ENCODE data around the gene BRI3BP.
"Not testable (repeated sequence)": the region's sequence is repeated elsewhere in the genome, so short reads cannot be mapped to it uniquely, and the experiment has no call there.

Gene BRI3BP

DNA sequence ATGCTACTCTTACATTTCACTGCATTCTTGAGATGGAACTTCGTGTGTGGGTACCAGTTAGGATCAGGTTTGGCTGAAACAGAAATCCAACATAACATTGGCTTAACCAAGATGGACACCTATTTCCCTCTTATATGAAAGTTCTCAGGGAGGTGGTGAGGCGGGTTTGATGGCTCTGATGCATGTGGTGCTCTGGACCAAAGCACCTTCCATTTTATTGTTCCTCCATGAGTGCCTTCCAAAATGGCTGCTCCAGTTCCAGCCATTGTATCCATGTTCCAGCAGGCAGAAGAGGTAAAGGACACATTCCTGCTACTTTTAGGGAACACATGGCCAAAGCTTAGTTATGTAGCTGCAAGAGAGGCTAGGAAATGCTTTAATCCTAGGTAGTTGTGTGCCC, 29.6 kb downstream of the BRI3BP start:
- TF ChIP-seq, protein P1, sequence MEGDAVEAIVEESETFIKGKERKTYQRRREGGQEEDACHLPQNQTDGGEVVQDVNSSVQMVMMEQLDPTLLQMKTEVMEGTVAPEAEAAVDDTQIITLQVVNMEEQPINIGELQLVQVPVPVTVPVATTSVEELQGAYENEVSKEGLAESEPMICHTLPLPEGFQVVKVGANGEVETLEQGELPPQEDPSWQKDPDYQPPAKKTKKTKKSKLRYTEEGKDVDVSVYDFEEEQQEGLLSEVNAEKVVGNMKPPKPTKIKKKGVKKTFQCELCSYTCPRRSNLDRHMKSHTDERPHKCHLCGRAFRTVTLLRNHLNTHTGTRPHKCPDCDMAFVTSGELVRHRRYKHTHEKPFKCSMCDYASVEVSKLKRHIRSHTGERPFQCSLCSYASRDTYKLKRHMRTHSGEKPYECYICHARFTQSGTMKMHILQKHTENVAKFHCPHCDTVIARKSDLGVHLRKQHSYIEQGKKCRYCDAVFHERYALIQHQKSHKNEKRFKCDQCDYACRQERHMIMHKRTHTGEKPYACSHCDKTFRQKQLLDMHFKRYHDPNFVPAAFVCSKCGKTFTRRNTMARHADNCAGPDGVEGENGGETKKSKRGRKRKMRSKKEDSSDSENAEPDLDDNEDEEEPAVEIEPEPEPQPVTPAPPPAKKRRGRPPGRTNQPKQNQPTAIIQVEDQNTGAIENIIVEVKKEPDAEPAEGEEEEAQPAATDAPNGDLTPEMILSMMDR (IDR thresholded peaks at IDR 0.05; ENCODE audit: extremely low read depth, missing control alignments) = no peak
- DNase-seq (ENCODE audit: low spot score) = no peak

DNA sequence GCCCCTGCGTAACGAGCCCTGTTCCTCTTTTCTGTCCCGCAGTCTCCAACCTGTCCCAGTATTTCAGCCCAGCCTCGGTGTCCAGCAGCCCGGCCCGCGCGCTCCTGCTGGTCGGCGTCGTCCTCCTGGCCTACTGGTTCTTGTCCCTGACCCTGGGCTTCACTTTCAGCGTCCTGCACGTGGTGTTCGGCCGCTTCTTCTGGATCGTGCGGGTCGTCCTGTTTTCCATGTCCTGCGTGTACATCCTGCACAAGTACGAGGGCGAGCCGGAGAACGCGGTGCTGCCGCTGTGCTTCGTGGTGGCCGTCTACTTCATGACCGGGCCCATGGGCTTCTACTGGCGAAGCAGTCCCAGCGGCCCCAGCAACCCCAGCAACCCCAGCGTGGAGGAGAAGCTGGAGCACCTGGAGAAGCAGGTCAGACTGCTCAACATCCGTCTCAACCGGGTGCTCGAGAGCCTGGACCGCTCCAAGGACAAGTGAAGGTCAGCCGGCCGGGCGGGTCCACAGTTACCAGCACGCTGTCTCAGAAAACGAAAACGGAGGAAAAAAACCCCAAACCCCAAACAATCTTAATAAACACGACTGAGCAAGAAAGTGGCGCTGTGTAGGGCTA, 31.6 kb downstream of the BRI3BP start:
- DNase-seq (ENCODE audit: low spot score) = no peak
- TF ChIP-seq, protein P1 (IDR thresholded peaks at IDR 0.05; ENCODE audit: extremely low read depth, missing control alignments) = no peak

DNA sequence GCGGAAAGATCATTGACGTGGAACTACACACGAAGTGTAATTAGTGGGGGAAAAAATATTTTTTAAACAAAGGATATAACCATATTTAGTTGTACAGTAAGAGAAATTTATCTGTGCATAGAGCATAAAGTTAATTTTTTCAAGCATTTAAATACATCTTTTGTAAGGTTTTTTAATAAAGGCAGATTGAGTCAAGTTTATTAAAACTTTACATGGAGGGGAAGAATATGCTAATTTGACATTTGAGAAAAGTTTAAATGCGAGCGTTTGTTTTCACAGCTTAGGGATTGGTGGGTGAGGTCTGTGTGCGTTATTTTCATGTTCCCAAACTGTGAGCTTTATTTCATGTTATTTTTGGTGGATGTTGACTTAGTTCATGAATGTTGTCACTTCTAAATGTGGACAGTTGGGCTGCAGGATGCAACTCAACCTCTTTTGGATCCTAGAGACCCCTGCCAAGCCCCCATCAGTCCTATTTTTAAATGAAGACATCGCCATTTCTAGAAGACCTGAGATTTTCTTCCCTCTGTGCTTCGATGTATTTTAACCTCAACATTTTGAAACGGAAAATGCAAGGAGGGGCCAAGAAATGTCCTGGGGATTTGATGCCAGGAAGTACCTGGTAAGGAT, 32.3 kb downstream of the BRI3BP start:
- TF ChIP-seq, protein P1 (IDR thresholded peaks at IDR 0.05; ENCODE audit: extremely low read depth, missing control alignments) = no peak
- no peak for DNase-seq (ENCODE audit: low spot score)

DNA sequence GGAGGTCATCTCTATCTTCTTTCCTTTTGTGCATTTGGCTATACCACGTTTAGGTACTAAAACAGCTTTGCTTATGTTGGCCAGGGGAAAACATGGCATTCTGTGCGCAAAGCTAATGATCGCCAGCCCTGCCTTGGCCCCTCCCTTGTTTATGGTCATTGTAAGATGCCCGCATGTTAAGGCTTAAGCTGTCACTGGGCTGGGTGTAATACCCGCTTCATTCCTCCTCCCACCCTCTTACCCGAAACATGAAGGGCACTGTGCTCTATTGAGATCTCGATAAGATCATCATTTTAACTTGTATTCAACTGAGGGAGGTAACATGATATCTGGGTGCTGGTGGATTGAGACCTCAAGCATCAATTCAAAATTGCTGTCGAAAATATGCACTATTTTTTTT, 34.7 kb downstream of the BRI3BP start:
- TF ChIP-seq, protein P1 (IDR thresholded peaks at IDR 0.05; ENCODE audit: extremely low read depth, missing control alignments) = no peak
- DNase-seq (ENCODE audit: low spot score) = no peak

DNA sequence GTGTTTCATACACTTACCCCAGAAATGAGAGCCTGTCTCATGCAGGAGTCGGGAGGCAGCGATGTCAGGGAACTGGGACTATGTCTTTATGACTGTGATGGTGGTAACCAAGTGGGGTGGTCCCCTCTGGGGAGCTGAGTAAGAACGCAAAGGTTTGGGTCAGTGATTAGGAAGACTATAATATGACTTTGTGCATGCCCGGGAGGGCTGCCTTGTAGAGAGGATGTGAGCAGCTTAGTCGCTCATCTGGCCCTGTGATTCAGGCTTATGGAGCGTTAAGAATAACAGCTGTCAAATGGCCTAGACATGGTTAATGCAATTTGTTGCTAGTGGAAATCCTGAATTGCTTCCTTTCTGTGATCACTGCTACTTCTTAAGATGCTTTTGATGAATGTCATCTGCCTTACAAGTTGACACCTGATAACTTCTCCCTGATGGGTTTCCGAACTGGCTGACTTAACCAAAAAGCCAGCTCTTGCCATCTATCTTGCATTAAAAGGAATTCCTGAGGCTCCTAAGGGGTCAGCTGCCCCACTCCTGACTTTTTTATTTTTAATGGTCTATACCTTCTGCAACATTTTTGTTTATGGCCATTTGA, 36.4 kb downstream of the BRI3BP start:
- no peak for DNase-seq (ENCODE audit: low spot score)
- TF ChIP-seq, protein P1 (IDR thresholded peaks at IDR 0.05; ENCODE audit: extremely low read depth, missing control alignments) = no peak

DNA sequence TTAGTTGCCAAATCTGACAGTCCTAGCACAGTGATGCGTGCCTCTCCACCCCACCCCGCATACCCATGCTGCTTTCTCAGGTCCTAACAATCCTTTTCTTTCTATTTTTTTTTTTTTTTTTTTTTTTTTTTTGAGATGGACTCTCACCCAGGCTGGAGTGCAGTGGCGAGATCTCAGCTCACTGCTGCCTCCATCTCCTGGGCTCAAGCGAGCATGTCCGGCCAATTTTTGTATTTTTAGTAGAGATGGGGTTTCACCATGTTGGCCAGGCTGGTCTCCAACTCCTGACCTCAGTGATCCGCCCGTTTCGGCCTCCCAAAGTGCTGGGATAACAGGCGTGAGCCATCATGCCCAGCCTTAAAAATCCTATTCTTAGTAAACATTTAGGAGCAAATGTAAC, 38.0 kb downstream of the BRI3BP start:
- not testable (repeated sequence) for DNase-seq (ENCODE audit: low spot score)

DNA sequence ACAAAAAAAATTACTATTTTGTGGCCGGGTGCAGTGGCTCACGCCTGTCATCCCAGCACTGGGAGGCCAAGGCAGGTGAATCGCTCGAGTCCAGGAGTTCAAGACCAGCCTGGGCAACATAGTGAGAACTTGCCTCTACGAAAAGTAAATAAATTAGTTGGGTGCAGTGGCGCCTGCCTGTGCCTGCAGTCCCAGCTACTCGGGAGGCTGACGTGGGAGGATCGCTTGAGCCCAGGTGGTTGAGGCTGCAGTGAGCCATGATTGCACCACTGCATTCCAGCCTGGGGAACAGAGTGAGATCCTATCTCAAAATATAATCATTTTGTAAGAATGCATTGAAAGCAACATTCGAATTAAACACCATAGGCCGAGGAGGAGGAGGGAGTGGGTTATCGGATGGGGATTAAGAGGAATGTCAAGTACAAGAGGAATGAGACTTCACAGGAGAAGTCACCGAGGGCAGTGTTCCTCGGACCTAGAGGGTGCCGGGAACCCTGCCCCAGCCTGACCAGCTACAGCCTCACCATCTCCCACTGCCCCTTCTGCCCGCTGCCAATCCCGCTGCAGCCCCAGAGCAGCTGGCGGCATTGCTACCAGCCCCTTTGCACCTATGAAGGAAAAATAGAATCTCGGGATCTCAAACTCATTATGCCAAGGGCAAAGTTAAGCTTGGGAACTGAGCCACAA, 39.2 kb downstream of the BRI3BP start:
- no peak for DNase-seq (ENCODE audit: low spot score)
- TF ChIP-seq, protein P1 (IDR thresholded peaks at IDR 0.05; ENCODE audit: extremely low read depth, missing control alignments) = no peak
